GM18508 (cell line): Measurements from ENCODE around the gene GPATCH4.
"Not testable (repeated sequence)": the region's sequence is repeated elsewhere in the genome, so short reads cannot be mapped to it uniquely, and the experiment has no call there.

ENCODE experiments used
- ATAC-seq: cut with Tn5 transposase; IDR thresholded peaks from one replicate; pipeline ENCODE4 v1.9.1; 2021; ENCODE audit warnings: moderate number of reproducible peaks; ENCODE audit not compliant: insufficient read depth, unreplicated experiment

Gene GPATCH4

GRCh38 chr1:156601122-156601830 lies at the start of gene GPATCH4:
GPATCH4 (minus strand) TSS chr1:156601479.
- no peak for ATAC-seq

- ATAC-seq = no peak
Measured at GRCh38 chr1:156648951-156649350, 47.7 kb upstream of the GPATCH4 start.

GRCh38 chr1:156648496-156648895 lies 47.2 kb upstream of the GPATCH4 start:
- ATAC-seq = no peak

- ATAC-seq = no peak
Measured at GRCh38 chr1:156647351-156647750, 46.1 kb upstream of the GPATCH4 start.

GRCh38 chr1:156646738-156647211 lies 45.5 kb upstream of the GPATCH4 start:
- no peak for ATAC-seq

GRCh38 chr1:156645666-156646065 lies 44.4 kb upstream of the GPATCH4 start:
- ATAC-seq = no peak

- no peak for ATAC-seq
Measured at GRCh38 chr1:156645056-156645455, 43.8 kb upstream of the GPATCH4 start.

GRCh38 chr1:156644640-156645039 lies 43.4 kb upstream of the GPATCH4 start:
- ATAC-seq = no peak

- ATAC-seq = no peak
Measured at GRCh38 chr1:156644146-156644545, 42.9 kb upstream of the GPATCH4 start.

GRCh38 chr1:156643778-156644092 lies 42.5 kb upstream of the GPATCH4 start:
- ATAC-seq = no peak

- ATAC-seq = no peak
Measured at GRCh38 chr1:156643049-156643777, 41.9 kb upstream of the GPATCH4 start.

- ATAC-seq = no peak
Measured at GRCh38 chr1:156642265-156643048, 41.2 kb upstream of the GPATCH4 start.

- ATAC-seq = no peak
Measured at GRCh38 chr1:156641761-156642264, 40.5 kb upstream of the GPATCH4 start, which contains the start of gene BCAN. BCAN (plus strand) TSS chr1:156642117; CDS start chr1:156646055, 3,938 bp downstream.

- no peak for ATAC-seq
Measured at GRCh38 chr1:156640842-156641706, 39.8 kb upstream of the GPATCH4 start.

GRCh38 chr1:156639601-156640101 lies 38.4 kb upstream of the GPATCH4 start:
- no peak for ATAC-seq

GRCh38 chr1:156638189-156638985 lies 37.1 kb upstream of the GPATCH4 start:
- no peak for ATAC-seq

- no peak for ATAC-seq
Measured at GRCh38 chr1:156632355-156632754, 31.1 kb upstream of the GPATCH4 start.

- ATAC-seq = not testable (repeated sequence)
Measured at GRCh38 chr1:156631152-156631551, 29.9 kb upstream of the GPATCH4 start.
